Activated naive CD8-positive, alpha-beta T cell (primary cell): ENCODE results near the gene LCORL.

Experiments used
- H3K27ac Mint-ChIP-seq: one replicate; pipeline ENCODE4 v1.8.0; 2021; ENCODE audit warnings: mixed read lengths
- H3K27me3 Mint-ChIP-seq: one replicate; pipeline ENCODE4 v1.8.0; 2021; ENCODE audit warnings: mixed read lengths
- H3K36me3 Mint-ChIP-seq: one replicate; pipeline ENCODE4 v1.8.0; 2021; ENCODE audit warnings: mixed read lengths
- H3K4me1 Mint-ChIP-seq: one replicate; pipeline ENCODE4 v1.8.0; 2021; ENCODE audit warnings: low read depth, mixed read lengths
- H3K4me3 Mint-ChIP-seq: one replicate; pipeline ENCODE4 v1.8.0; 2021; ENCODE audit warnings: mild to moderate bottlenecking, mixed read lengths
- H3K9me3 Mint-ChIP-seq: one replicate; pipeline ENCODE4 v1.8.0; 2021; ENCODE audit warnings: low read depth, mixed read lengths

Gene LCORL

GRCh38 chr4:17985832-17986231 is 35.7 kb downstream of the LCORL start:
- no peak overlapping the region for H3K27ac Mint-ChIP-seq
- peaks cover 33% of the 10 kb centered on the region for H3K36me3 Mint-ChIP-seq
- H3K27me3 Mint-ChIP-seq: no peaks in the 10 kb centered on the region
- H3K9me3 Mint-ChIP-seq: peaks cover 30% of the 10 kb centered on the region
- H3K4me1 Mint-ChIP-seq: no peaks in the 10 kb centered on the region
- no peak overlapping the region for H3K4me3 Mint-ChIP-seq

GRCh38 chr4:17981063-17981462 is 40.5 kb downstream of the LCORL start:
- H3K9me3 Mint-ChIP-seq: peaks cover 27% of the 10 kb centered on the region
- H3K36me3 Mint-ChIP-seq: peaks cover 21% of the 10 kb centered on the region
- no peak overlapping the region for H3K27ac Mint-ChIP-seq
- H3K4me1 Mint-ChIP-seq: no peaks in the 10 kb centered on the region
- H3K4me3 Mint-ChIP-seq: no peak overlapping the region
- no peaks in the 10 kb centered on the region for H3K27me3 Mint-ChIP-seq

- Mint-ChIP-seq H3K36me3 (peaks cover 3% of the 10 kb centered on the region), H3K27ac (no peak overlapping the region), H3K4me3 (no peak overlapping the region), H3K27me3 (no peaks in the 10 kb centered on the region), H3K4me1 (no peaks in the 10 kb centered on the region), H3K9me3 (no peaks in the 10 kb centered on the region)
These were observed 52.8 kb downstream of the LCORL start for GRCh38 chr4:17968721-17969120.

GRCh38 chr4:17967078-17967477 is 54.5 kb downstream of the LCORL start:
- H3K27me3 Mint-ChIP-seq: no peaks in the 10 kb centered on the region
- H3K9me3 Mint-ChIP-seq: no peaks in the 10 kb centered on the region
- no peaks in the 10 kb centered on the region for H3K4me1 Mint-ChIP-seq
- no peak overlapping the region for H3K4me3 Mint-ChIP-seq
- peaks cover 8% of the 10 kb centered on the region for H3K36me3 Mint-ChIP-seq
- no peak overlapping the region for H3K27ac Mint-ChIP-seq

GRCh38 chr4:17966312-17966711 is 55.2 kb downstream of the LCORL start:
- Mint-ChIP-seq H3K4me1 (no peaks in the 10 kb centered on the region), H3K27ac (no peak overlapping the region), H3K4me3 (no peak overlapping the region), H3K27me3 (no peaks in the 10 kb centered on the region), H3K36me3 (peaks cover 12% of the 10 kb centered on the region), H3K9me3 (no peaks in the 10 kb centered on the region)

GRCh38 chr4:17964576-17964975 is 57.0 kb downstream of the LCORL start:
- no peaks in the 10 kb centered on the region for H3K27me3 Mint-ChIP-seq
- H3K4me3 Mint-ChIP-seq: no peak overlapping the region
- H3K27ac Mint-ChIP-seq: no peak overlapping the region
- H3K9me3 Mint-ChIP-seq: no peaks in the 10 kb centered on the region
- H3K36me3 Mint-ChIP-seq: peaks cover 17% of the 10 kb centered on the region
- no peaks in the 10 kb centered on the region for H3K4me1 Mint-ChIP-seq

- no peaks in the 10 kb centered on the region for H3K4me1 Mint-ChIP-seq
- H3K4me3 Mint-ChIP-seq: no peak overlapping the region
- no peaks in the 10 kb centered on the region for H3K27me3 Mint-ChIP-seq
- H3K27ac Mint-ChIP-seq: no peak overlapping the region
- H3K36me3 Mint-ChIP-seq: peaks cover 31% of the 10 kb centered on the region
- no peaks in the 10 kb centered on the region for H3K9me3 Mint-ChIP-seq
These were observed 59.4 kb downstream of the LCORL start for GRCh38 chr4:17962171-17962570.

- H3K4me3 Mint-ChIP-seq: no peak overlapping the region
- H3K27ac Mint-ChIP-seq: no peak overlapping the region
- H3K27me3 Mint-ChIP-seq: no peaks in the 10 kb centered on the region
- peaks cover 37% of the 10 kb centered on the region for H3K36me3 Mint-ChIP-seq
- H3K4me1 Mint-ChIP-seq: no peaks in the 10 kb centered on the region
- H3K9me3 Mint-ChIP-seq: no peaks in the 10 kb centered on the region
These were observed 60.3 kb downstream of the LCORL start for GRCh38 chr4:17961249-17961648.

- Mint-ChIP-seq H3K9me3 (no peaks in the 10 kb centered on the region), H3K4me1 (no peaks in the 10 kb centered on the region), H3K36me3 (peaks cover 62% of the 10 kb centered on the region), H3K27me3 (no peaks in the 10 kb centered on the region), H3K4me3 (no peak overlapping the region), H3K27ac (no peak overlapping the region)
These were observed 63.4 kb downstream of the LCORL start for GRCh38 chr4:17958181-17958580.

- H3K4me1 Mint-ChIP-seq: no peaks in the 10 kb centered on the region
- no peaks in the 10 kb centered on the region for H3K9me3 Mint-ChIP-seq
- H3K4me3 Mint-ChIP-seq: no peak overlapping the region
- H3K27ac Mint-ChIP-seq: no peak overlapping the region
- no peaks in the 10 kb centered on the region for H3K27me3 Mint-ChIP-seq
- peaks cover 65% of the 10 kb centered on the region for H3K36me3 Mint-ChIP-seq
These were observed 63.9 kb downstream of the LCORL start for GRCh38 chr4:17957688-17958087.

GRCh38 chr4:17956245-17956644 is 65.3 kb downstream of the LCORL start:
- Mint-ChIP-seq H3K4me1 (no peaks in the 10 kb centered on the region), H3K27me3 (no peaks in the 10 kb centered on the region), H3K4me3 (no peak overlapping the region), H3K36me3 (peaks cover 62% of the 10 kb centered on the region), H3K9me3 (no peaks in the 10 kb centered on the region), H3K27ac (no peak overlapping the region)

- H3K27me3 Mint-ChIP-seq: no peaks in the 10 kb centered on the region
- H3K4me3 Mint-ChIP-seq: no peak overlapping the region
- H3K27ac Mint-ChIP-seq: no peak overlapping the region
- H3K9me3 Mint-ChIP-seq: no peaks in the 10 kb centered on the region
- no peaks in the 10 kb centered on the region for H3K4me1 Mint-ChIP-seq
- H3K36me3 Mint-ChIP-seq: peaks cover 16% of the 10 kb centered on the region
These were observed 76.3 kb downstream of the LCORL start for GRCh38 chr4:17945303-17945702.

- Mint-ChIP-seq H3K27ac (no peak overlapping the region), H3K9me3 (no peaks in the 10 kb centered on the region), H3K4me1 (no peaks in the 10 kb centered on the region), H3K4me3 (no peak overlapping the region), H3K27me3 (no peaks in the 10 kb centered on the region), H3K36me3 (peaks cover 9% of the 10 kb centered on the region)
These were observed 79.8 kb downstream of the LCORL start for GRCh38 chr4:17941731-17942130.

GRCh38 chr4:17939054-17939453 is 82.5 kb downstream of the LCORL start:
- Mint-ChIP-seq H3K27ac (no peak overlapping the region), H3K27me3 (no peaks in the 10 kb centered on the region), H3K4me1 (no peaks in the 10 kb centered on the region), H3K4me3 (no peak overlapping the region), H3K36me3 (peaks cover 24% of the 10 kb centered on the region), H3K9me3 (peaks cover 9% of the 10 kb centered on the region)

GRCh38 chr4:17934286-17934685 is 87.3 kb downstream of the LCORL start:
- Mint-ChIP-seq H3K4me1 (no peaks in the 10 kb centered on the region), H3K9me3 (peaks cover 30% of the 10 kb centered on the region), H3K4me3 (no peak overlapping the region), H3K27ac (no peak overlapping the region), H3K36me3 (peaks cover 46% of the 10 kb centered on the region), H3K27me3 (no peaks in the 10 kb centered on the region)

GRCh38 chr4:17933126-17933525 is 88.4 kb downstream of the LCORL start:
- Mint-ChIP-seq H3K4me3 (no peak overlapping the region), H3K9me3 (peaks cover 30% of the 10 kb centered on the region), H3K27ac (no peak overlapping the region), H3K36me3 (peaks cover 47% of the 10 kb centered on the region), H3K27me3 (no peaks in the 10 kb centered on the region), H3K4me1 (no peaks in the 10 kb centered on the region)

GRCh38 chr4:17932041-17932440 is 89.5 kb downstream of the LCORL start:
- Mint-ChIP-seq H3K27me3 (no peaks in the 10 kb centered on the region), H3K4me3 (no peak overlapping the region), H3K36me3 (peaks cover 52% of the 10 kb centered on the region), H3K27ac (no peak overlapping the region), H3K9me3 (peaks cover 30% of the 10 kb centered on the region), H3K4me1 (no peaks in the 10 kb centered on the region)
